EH (cell line): ENCODE data around the gene TRPM2.
"Not testable (repeated sequence)": the region's sequence is repeated elsewhere in the genome, so short reads cannot be mapped to it uniquely, and the experiment has no call there.

Experiments
- DNase-seq: peaks from one replicate; pipeline ENCODE4 v3.0.0-alpha.2; 2015; ENCODE audit warnings: low read depth

The TRPM2 gene

DNA sequence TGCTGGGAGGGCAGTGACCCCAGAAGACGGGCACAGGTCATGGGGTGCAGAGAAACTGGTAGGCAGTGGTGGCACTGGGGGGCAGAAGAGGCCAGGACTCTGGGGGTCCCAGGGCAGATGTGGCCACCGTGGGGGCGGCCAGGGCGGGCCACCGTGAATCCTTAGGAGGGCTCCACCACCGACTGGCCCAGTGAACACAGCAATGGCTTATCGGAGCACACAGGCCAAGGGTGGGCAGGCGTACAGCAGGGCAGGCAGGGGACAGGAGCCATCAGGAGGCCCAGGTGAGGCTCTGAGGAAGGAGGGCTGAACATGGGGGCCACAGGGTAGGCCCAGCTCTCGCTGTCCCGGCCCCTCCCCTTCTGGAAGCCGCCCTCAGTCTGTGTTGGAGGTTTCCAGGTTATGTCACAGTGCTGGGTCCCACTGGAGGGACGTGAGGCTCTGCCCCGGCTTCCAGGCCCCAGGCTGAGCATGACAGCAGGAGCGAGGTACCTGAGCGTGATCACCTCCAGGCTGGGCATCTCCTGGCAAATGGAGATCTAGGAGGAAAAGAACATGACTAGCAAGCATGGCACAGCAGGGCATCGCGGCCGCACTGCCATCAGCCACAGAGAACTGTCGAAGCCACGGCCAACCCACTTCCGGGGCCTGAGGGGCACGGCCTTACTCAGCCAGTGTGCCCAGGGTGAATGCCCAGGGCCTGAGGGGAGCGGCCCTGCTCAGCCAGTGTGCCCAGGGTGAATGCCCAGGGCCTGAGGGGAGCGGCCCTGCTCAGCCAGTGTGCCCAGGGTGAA, 18.0 kb upstream of the TRPM2 start:
- no peak for DNase-seq

DNA sequence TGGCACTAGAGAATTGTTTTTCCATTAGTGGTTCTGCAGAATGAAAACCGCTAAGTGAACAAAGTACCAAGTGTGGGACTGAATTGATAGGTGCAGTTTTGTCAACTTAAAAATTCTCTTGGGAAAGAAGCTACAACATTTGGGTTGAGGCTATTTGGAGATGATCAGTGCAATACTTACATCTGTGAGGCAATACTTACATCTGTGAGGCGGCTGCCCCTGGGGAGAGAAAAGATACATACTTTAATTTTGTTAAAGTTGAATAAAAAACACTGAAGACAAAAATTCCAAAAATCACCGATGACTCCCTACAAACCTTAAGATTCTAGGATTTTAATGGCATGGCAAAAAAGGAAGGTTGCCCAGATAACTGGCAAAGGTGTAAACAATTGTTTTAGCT, 16.0 kb upstream of the TRPM2 start:
- DNase-seq: no peak

DNA sequence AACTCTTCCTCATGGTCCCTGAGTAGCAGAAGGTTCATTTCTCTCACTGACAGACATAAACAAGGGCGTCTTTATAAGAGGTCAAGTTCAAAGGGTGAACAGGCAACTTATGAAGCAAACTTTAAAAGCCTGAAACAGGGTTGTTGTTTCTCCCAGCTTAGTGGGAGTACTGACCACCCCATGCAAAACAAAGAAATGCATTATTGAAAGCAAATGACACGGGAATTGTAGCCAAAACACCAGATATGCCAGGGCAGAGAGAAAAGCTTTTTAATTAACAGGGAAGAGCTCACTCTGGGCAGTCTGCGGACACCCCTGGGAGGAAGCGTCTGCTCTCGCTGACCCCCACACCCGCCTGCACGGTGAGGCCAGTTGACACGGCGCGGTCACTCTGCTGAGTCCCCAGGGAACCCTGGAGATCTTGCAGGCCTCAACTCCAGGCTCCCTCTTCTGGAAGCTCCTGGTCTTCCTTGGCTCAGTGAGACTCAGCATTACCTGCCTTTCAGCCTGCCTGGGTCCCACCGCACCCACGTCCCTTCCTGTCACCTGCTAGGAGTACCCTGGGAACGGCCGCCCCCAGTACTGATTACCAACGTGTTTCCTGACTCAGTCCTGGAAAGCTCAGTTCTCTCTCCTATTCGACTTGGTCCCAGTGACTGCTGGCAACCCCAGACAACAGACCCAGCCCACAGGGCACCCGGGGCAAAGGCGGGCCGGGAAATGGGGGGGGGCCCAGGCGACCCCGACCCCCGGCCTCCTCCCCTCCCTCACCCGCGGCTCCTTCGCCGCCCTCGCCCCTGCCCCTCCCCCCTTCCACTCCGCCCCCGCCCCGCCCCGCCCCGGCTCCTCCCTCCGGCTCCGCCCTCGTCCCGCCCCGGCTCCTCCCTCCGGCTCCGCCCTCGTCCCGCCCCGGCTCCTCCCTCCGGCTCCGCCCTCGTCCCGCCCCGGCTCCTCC, 15.2 kb upstream of the TRPM2 start:
- peak; percentile 58 for DNase-seq

DNA sequence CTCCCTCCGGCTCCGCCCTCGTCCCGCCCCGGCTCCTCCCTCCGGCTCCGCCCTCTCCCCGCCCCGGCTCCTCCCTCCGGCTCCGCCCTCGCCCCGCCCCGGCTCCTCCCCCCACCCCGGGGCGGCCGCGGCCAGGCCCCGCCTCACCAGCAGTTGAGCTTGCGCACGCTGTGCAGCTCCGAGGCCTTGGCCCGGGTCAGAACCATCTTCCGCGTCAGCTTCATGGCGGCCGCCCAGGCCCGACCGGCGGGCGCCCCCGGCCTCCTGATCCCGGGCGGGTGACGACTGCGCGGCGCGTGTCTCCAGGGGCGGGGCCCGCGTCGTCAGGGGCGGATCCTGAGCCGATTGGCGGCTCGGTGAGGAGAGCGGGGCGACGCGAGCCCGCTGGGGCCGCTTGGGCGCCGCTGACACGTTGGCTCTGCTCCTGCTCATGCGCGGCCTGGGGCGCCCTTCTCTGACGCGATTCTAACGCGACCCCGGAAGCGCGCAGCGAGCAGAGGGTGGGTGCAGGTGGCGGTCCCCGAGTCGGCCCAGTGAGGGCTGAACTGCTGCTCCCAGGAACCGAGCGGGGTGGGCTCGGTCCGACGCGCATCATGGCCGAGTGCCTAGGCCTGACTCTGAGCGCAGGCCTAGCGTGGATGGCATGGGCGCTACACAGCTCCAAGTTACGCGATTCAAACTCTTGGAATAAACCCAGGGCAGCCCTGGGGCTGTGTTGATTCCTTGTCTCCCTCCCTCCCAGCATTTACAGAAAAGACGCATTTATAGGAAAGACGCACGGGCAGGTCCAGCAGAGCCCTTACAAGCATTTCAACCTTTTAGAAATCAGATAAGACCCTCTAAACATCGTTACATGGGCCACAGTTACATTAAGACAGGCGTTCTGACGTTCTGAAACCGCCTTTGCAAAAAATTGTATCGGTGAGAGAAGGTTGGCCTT, 14.2 kb upstream of the TRPM2 start, which contains the start of gene CFAP410:
Gene CFAP410 (minus strand): TSS at position 420 of the 940 bp plus-strand sequence. CDS start 196 bp downstream, at position 224.
- peak; percentile 95 for DNase-seq

DNA sequence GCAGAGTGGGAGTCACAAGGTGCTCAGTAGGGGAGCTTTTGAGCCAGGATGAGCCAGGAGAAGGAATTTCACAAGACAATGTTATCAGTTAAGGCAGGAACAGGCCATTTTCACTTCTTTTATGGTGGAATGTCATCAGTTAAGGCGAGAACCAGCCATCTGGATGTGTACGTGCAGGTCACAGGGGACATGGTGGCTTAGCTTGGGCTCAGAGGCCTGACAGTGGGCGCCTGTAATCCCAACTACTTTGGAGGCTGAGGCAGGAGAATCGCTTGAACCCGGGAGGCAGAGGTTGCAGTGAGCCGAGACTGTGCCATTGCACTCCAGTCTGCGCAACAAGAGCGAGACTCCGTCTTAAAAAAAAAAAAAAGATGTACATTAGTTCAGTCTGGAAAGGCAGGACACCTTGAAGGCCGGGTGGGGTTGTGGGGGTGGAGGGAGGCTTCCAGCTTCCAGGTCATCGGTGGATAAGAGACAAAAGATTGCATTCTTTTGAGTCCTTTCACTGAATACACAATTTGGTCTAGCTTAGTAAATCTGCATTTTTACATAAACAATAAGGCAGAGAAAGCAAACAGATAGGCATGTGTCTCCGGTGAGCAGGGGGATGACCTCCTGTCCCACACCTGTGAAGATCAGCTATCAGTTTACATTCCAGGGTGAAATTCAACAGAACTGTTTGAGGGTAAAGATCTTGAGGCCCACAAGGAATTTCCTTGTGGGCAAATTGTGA, 11.5 kb upstream of the TRPM2 start:
- DNase-seq: not testable (repeated sequence)

DNA sequence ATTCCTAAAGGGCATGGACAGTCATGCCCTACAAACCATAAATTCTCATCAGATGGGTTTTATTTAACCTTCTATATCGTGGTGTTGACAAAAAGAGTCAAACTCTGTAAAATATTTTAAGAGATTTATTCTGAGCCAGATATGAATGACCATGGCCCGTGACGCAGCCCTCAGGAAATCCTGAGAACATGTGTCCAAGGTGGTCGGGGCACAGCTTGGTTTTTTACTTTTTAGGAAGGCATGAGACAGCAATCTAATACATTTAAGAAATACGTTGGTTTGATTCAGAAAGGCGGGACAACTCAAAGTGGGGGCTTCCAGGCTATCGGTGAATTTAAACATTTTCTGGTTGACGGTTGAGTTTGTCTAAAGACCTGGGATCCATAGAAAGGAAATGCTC, 10.4 kb upstream of the TRPM2 start:
- not testable (repeated sequence) for DNase-seq

DNA sequence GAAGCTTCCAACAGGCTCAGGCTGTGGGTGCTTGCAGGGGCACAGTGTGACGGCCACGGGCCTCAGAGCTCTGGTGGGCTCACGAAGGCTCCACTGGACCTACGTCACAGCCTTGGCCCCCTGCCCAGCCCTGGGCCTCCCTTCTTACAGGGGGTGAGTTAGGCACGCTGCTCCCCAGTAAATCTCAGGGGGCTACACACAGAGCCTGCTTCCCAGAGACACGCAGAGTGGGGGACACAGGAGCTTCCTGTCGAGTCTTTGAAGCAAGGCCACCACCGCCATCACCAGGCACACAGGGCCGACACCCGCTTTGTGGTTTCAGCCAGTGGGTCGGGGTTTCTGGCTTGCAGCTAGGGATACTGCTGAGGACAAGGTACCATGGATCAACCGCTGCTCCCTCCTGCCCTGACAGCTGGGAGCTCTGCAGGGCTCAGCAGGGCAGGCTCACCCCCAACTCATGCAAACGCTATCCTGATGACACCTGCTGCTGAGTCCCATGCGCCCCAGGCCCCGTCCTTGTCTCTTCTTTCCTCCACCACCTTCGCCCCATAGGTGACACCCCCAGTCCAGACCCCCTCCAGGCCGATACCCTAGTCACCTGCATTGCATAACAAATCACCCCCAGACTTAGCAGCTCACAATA, 8.8 kb upstream of the TRPM2 start:
- DNase-seq: no peak

DNA sequence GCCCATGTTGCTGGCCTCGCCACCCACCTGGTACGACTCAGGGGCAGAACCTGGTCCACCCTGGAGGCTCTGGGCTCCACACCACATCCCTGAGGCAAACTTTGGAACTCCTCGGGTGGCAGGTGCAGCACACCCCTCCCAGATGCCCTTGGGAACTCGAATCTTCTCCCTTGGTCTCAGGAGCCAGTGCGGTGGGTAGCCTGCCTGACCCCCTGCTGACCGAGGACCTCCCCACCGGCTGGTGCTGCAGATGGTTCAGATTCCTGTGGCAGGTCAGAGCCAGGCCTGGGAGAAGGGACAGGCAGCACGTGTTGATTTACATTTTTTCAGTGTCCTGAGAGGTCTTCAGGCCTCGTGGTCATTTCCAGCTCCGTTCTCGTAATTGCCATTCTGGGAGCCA, 7.9 kb upstream of the TRPM2 start:
- DNase-seq: no peak

DNA sequence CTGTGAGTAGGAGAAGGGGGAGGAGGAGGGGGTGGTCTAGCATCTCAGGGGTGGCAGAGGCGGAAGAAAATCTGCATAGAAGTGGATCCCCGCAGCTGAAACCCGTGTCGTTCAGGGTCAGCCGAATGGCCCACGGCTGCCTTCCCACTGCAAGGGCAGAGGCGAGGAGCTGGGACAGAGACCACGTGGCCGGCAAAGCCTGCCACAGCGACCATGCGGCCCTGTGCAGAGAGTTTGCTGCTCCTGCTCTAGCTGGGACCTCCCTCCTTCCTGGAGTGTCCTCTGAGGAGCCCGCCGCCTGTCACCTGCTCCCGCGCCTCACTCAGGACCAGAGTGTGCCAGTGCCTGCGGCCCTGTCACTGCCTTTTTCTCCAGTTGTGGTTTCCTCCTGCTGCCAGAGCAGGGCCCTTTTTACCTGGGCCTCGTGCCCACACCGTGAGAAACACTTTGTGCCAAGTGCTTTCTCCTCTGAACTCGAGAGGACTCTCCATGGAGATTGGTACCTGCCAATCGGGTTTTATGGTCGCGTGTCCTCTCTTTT, 5.4 kb upstream of the TRPM2 start:
- DNase-seq: no peak

DNA sequence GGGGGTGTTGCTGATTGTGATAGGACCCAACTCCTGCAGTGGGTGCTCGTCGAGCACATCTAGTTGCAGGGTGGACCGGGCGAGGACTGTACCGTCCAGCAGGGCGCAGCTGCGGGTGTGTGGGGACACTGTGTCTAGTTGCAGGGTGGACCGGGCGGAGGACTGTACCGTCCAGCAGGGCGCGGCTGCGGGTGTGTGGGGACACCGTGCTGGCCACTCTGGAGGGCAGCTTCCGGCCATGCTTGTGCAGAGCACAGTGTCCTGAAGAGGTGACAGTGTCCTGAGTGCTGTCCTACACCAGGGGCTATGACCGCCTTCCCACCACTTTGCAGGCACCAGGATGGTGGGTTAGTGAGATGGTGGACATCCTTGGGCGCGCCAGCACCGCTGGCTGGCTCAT, 4.6 kb upstream of the TRPM2 start:
- DNase-seq: no peak

DNA sequence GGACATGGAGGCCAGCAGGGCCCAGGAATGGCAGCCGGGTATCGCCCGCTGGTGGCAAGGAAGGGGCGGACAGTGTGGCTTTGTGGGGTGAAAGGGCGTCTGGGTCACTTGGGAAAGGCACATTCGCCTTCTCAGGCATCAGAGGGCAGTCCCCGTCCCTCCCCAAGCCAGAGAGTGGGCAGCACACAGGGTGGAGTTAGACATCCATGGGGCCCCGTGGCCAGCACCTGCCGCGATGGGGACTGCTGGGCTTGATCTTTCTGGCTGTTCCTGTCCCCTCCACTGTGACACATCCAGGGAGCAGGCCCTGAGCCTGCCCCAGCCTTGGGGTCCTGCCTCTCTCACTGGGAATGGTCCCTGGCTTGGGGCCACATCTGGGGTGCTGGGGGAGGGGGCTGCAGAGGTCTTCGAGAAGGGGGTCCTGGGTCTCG, 4.0 kb upstream of the TRPM2 start:
- DNase-seq: no peak

DNA sequence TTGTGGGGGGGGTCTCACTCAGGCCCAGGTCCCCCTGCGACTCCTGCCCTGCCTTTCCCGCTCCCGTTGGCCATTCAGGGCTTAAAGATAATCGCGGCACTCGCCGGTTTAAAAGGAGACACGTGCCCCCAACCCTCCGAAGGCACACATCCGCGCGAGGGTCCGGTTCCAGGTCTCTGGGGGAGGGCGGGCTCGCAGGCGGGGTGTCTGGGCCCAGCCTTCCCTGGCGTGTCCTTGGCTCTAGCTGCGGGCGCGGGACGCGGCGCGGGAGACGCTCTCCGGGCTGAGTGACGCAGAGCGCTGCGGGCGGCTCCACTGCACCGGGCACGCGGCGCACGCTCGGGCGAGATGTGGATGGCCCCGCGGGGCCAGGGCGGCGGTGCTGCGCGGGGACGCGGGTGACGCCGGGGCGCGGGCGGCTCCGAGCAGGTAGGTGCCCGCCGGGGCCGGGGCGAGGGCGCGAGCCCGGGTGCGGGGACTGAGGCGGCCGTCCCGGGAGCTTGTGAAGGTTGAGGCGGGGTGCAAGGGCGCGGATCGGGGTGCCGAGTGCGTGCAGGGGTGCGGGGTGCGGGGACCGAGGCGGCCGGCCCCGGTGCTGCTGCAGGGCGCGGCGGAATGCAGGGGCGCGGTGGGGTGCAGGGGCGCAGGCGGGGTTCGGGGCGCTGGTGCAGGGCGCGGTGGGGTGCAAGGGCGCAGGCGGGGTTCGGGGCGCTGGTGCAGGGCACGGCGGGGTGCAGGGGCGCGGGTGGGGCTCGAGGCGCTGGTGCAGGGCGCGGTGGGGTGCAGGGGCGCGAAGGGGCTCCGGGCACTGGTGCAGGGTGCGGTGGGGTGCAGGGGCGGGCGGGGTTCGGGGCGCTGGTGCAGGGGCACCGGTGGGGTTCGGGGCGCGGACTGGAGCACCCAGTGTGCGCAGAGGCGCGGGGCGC, 3.3 kb upstream of the TRPM2 start:
- DNase-seq: no peak

DNA sequence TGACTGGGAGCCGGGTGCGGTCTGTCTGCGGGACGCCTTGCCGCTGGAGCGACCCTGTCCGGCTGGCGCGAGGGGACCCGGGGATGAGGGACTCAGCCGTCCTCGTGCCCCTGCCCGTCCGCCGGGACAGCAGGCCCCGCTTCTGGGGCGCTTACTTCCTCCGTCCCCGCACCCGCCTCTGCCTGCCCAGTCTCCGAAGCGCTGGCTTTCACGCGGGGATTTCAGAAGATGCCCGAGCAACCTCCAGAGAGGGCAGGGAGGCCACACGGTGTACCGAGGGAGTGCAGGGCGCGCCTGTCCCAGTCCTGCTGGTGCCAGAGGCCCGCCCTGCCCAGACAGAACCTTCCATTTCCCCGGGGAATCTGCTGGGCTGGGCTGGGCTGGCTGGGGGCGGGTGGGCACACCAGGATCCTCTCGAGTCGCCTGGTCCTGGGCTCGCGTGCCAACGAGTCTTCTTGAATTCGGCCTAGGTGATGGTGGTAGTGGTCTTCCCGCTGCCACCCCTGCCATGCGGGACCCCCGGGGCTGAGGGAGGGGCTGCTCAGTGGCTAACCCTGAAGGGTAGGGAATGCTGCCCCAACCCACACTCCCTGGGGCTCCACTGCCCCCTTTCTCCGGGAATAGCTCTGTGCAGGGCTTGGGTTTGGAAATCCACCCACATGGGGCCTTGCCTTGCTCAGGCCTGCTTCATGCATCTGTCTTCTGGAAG, 2.5 kb upstream of the TRPM2 start:
- DNase-seq: no peak

DNA sequence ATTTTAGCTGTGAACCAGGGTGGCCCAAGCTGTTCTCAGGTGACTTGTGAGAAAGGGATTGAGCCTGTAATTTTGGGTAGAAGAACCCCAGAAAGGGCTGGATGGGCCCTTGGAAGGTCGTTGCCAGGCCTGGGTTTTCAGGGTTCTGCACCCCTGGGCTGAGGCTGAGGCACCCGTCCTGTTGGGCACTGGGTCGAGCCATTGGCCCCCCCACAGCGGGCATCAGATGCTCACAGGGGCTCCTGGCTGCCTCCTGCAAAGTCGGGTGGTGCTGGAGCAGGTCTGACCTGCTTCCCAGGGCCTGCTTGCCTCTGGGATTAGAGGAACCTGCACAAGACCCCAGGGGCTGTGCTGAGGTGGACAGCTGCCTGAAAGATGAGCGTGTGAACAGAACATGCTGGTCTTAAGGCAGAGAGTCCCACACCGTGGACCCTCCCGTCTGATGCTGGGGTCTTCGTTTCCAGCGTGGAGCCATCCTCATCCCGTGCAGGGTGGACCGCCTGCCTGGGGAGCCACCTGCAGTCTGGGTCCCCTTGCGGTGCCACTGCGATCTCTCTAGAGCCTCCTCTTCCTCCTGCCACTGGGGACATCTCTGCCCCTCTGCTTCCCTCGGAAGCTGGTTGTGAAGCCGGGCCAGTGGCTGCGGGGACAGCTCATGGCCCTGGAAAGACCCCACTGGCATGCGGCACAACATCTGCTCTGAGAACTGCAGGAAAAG, 1.7 kb upstream of the TRPM2 start:
- DNase-seq: no peak

DNA sequence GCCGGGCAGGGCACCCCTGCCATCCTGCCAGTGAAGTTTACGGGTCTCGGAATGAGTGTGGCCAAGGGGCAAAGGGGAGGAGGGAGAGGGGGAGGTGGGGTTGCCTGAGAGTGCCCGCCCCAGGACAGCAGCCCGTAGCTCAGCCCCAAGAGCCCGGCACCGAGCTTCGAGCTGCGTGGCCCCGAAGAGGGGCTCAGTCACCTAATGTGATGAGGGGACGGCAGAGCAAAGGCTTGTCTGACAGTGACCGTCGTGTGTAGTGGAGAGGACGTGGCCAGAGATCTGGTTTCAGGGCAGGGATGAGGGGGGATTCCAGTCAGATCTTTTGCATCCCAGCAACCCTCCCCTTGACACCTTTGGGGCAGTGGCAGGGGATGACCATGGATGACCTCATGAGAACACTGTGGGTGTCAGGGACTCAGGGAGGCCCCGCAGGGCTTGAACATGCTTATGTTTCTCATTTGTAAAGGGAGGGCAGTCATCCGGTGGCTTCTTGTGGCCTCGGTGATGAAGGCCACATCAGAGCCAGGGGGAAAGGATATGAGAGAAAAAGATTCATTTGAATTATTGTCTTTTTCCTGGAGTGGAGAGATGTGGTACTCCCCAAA, 1.1 kb upstream of the TRPM2 start:
- no peak for DNase-seq

DNA sequence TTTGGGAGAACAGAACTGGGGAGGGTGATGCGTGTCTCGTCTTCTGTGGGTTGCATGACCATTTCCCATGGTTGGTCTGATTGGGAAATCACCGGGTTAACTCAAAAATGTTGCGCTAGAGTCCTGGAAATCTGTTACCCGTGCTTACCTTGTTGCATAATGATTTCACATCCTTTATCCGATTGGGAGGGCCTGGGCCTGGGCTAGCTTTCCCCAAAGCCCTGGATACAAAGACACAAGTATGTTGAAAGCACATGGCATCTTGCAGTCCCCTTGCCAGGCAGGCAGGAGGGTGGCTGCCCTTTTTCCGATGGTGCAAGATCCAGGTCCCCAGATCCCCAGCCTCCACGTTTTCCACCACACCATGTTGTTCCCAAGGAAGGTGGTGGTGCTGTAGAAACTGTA, 582 bp downstream of the TRPM2 start:
- DNase-seq: no peak
